ENCODE measurements around the gene TAF1B.

- TF ChIP-seq POLR2A (IDR thresholded peaks at IDR 0.05; ENCODE audit: low read depth, low read length): no peak
- no peak for TF ChIP-seq POLR2AphosphoS5 (IDR thresholded peaks at IDR 0.05; ENCODE audit: low read depth, low read length)
Measured at GRCh38 chr2:9831670-9832069, 11.6 kb upstream of the TAF1B start.

Measured in GM12892 (cell line).